H1 (cell line): ENCODE measurements around the gene SCN10A. TPM values are rescaled to one million over a fixed set of nuclear protein-coding genes. Genes with fewer than 3 reads are reported as not detected.

Experiments
- CTCF ChIA-PET: fragments of 300-600 bp; sonication (Branson Sonifier 250); formaldehyde crosslinking; loops from one replicate; lab custom pipeline; 2021; ENCODE audit not compliant: partially characterized antibody; lab: Charles Lee
- POLR2A ChIA-PET: fragments of 300-600 bp; sonication (Branson Sonifier 250); formaldehyde crosslinking; loops from one replicate; lab custom pipeline; 2021; ENCODE audit warnings: inconsistent platforms; ENCODE audit not compliant: partially characterized antibody; lab: Charles Lee
- DNase-seq, 2 experiments: peaks; one replicate each; pipeline versions ENCODE4 v3.0.0 to v3.0.0-alpha.2; 2010 to 2022; ENCODE audit warnings: low spot score in 2 of 2, low read depth in 1 of 2, mixed read lengths in 1 of 2
- FAIRE-seq: peaks from 2 replicates; lab custom pipeline; 2011; peaks lifted over from hg19 to GRCh38; lab: Jason Lieb, UNC
- H2AFZ ChIP-seq: 2 replicates; pipeline ENCODE4 v1.8.1; 2012; ENCODE audit warnings: low read length, inconsistent platforms
- H2AK5ac ChIP-seq: 2 replicates; pipeline ENCODE4 v1.6.1; 2013; ENCODE audit warnings: low read depth, low read length
- H2BK120ac ChIP-seq: replicated peaks from 2 replicates; pipeline ENCODE3; 2013; ENCODE audit warnings: low read depth, low read length, inconsistent platforms
- H2BK12ac ChIP-seq: 2 replicates; pipeline ENCODE4 v1.6.1; 2013; ENCODE audit warnings: low read depth, low read length
- H2BK15ac ChIP-seq: 2 replicates; pipeline ENCODE4 v1.6.1; 2013; ENCODE audit warnings: low read length
- H2BK20ac ChIP-seq: 2 replicates; pipeline ENCODE4 v1.6.1; 2013; ENCODE audit warnings: low read length
- H2BK5ac ChIP-seq: 2 replicates; pipeline ENCODE4 v1.6.1; 2013; ENCODE audit warnings: low read depth, low read length
- H3K14ac ChIP-seq: 2 replicates; pipeline ENCODE4 v1.6.1; 2013; ENCODE audit warnings: inconsistent platforms; ENCODE audit not compliant: insufficient read length
- H3K18ac ChIP-seq: 2 replicates; pipeline ENCODE4 v1.6.1; 2013; ENCODE audit warnings: low read length; ENCODE audit errors: extremely low read depth
- H3K23ac ChIP-seq: 2 replicates; pipeline ENCODE4 v1.6.1; 2013; ENCODE audit warnings: inconsistent platforms; ENCODE audit not compliant: insufficient read length
- H3K23me2 ChIP-seq: 2 replicates; pipeline ENCODE4 v1.6.1; 2013; ENCODE audit warnings: low read depth, low read length
- H3K27ac ChIP-seq: 2 replicates; pipeline ENCODE4 v1.6.1; 2011; ENCODE audit warnings: low read depth, low read length, inconsistent platforms
- H3K27me3 ChIP-seq, 4 experiments: replicated peaks in 1 of 4; 1 replicate in 1 of 4; 2 replicates in 3 of 4; pipeline versions ENCODE4 v1.6.1 to v1.8.1; 2011 to 2013; ENCODE audit warnings: low read length in 3 of 4, mild to moderate bottlenecking in 3 of 4, inconsistent platforms in 2 of 4, mixed read lengths in 2 of 4, moderate library complexity in 1 of 4; ENCODE audit not compliant: control insufficient read depth in 3 of 4, insufficient read depth in 3 of 4; ENCODE audit errors: extremely low read depth in 1 of 4
- H3K36me3 ChIP-seq, 4 experiments: 2 replicates each; pipeline versions ENCODE4 v1.6.1 to v1.8.1; 2011 to 2013; ENCODE audit warnings: mild to moderate bottlenecking in 4 of 4, low read length in 3 of 4, moderate library complexity in 2 of 4, control low read depth in 1 of 4, inconsistent platforms in 1 of 4; ENCODE audit not compliant: insufficient read depth in 4 of 4, control insufficient read depth in 2 of 4
- H3K4ac ChIP-seq: replicated peaks from 2 replicates; pipeline ENCODE3; 2013; ENCODE audit warnings: low read length, low read depth, mixed read lengths, inconsistent platforms; ENCODE audit not compliant: insufficient read length
- H3K4me1 ChIP-seq, 4 experiments: replicated peaks in 1 of 4; 1 replicate in 1 of 4; 2 replicates in 3 of 4; pipeline versions ENCODE4 v1.6.1 to v1.8.1; 2011 to 2013; ENCODE audit warnings: low read length in 3 of 4, inconsistent platforms in 2 of 4, mixed read lengths in 1 of 4; ENCODE audit not compliant: insufficient read depth in 4 of 4, control insufficient read depth in 3 of 4
- H3K4me2 ChIP-seq, 2 experiments: 2 replicates each; pipeline versions ENCODE4 v1.6.1 to v1.8.1; 2011 to 2013; ENCODE audit warnings: low read depth in 2 of 2, low read length in 2 of 2, control low read depth in 1 of 2, inconsistent platforms in 1 of 2, mild to moderate bottlenecking in 1 of 2; ENCODE audit not compliant: insufficient read depth in 1 of 2
- H3K4me3 ChIP-seq, 4 experiments: fragments of 200-600, 300-600 bp in 1 of 4; sonication (generic), shearing (Covaris generic), sonication (Bioruptor Twin) in 1 of 4; 2 replicates each; pipeline versions ENCODE4 v1.5.1 to v1.8.1; 2011 to 2016; ENCODE audit warnings: low read length in 4 of 4, low read depth in 3 of 4, control low read depth in 2 of 4, inconsistent platforms in 2 of 4, mild to moderate bottlenecking in 2 of 4, mixed read lengths in 1 of 4, moderate library complexity in 1 of 4; ENCODE audit not compliant: insufficient read depth in 2 of 4; ENCODE audit errors: extremely low read depth in 1 of 4
- H3K56ac ChIP-seq: replicated peaks from 2 replicates; pipeline ENCODE3; 2013; ENCODE audit warnings: low read depth, mild to moderate bottlenecking, mixed read lengths, low read length, inconsistent platforms; ENCODE audit not compliant: insufficient read length
- H3K79me1 ChIP-seq: 2 replicates; pipeline ENCODE4 v1.6.1; 2013; ENCODE audit warnings: low read depth, low read length, control low read depth
- H3K79me2 ChIP-seq, 2 experiments: 2 replicates each; pipeline versions ENCODE4 v1.6.1 to v1.8.1; 2012 to 2013; ENCODE audit warnings: low read length in 2 of 2, mild to moderate bottlenecking in 2 of 2, inconsistent platforms in 1 of 2; ENCODE audit not compliant: insufficient read depth in 2 of 2, control insufficient read depth in 1 of 2
- H3K9ac ChIP-seq, 4 experiments: replicated peaks in 1 of 4; 1 replicate in 1 of 4; 2 replicates in 3 of 4; pipeline versions ENCODE4 v1.6.1 to v1.8.1; 2011 to 2013; ENCODE audit warnings: low read depth in 3 of 4, low read length in 3 of 4, control low read depth in 2 of 4, mild to moderate bottlenecking in 2 of 4, moderate library complexity in 2 of 4, inconsistent platforms in 1 of 4; ENCODE audit errors: extremely low read depth in 1 of 4
- H3K9me3 ChIP-seq, 2 experiments: 2 replicates each; pipeline versions ENCODE4 v1.6.1 to v1.8.1; 2012 to 2013; ENCODE audit warnings: mild to moderate bottlenecking in 2 of 2, moderate library complexity in 2 of 2, control low read depth in 1 of 2, inconsistent platforms in 1 of 2, low read depth in 1 of 2, low read length in 1 of 2, mixed read lengths in 1 of 2; ENCODE audit not compliant: insufficient read depth in 2 of 2
- H4K20me1 ChIP-seq, 2 experiments: replicated peaks in 1 of 2; 2 replicates each; pipeline versions ENCODE3 to v1.8.1; 2011 to 2013; ENCODE audit warnings: inconsistent platforms in 2 of 2, low read length in 2 of 2, mild to moderate bottlenecking in 1 of 2; ENCODE audit not compliant: insufficient read depth in 2 of 2, control insufficient read depth in 1 of 2
- H4K5ac ChIP-seq: 2 replicates; pipeline ENCODE4 v1.6.1; 2013; ENCODE audit warnings: low read length, low read depth, mixed read lengths, inconsistent platforms; ENCODE audit not compliant: insufficient read length
- H4K8ac ChIP-seq: 2 replicates; pipeline ENCODE4 v1.8.0; 2013; ENCODE audit warnings: mild to moderate bottlenecking, moderate library complexity, low read length, inconsistent platforms; ENCODE audit not compliant: insufficient read depth; ENCODE audit errors: extremely low read depth
- H4K91ac ChIP-seq: replicated peaks from 2 replicates; pipeline ENCODE3; 2013; ENCODE audit warnings: low read length, mixed read lengths, inconsistent platforms; ENCODE audit not compliant: insufficient read length
- CHD1 ChIP-seq: IDR thresholded peaks from 2 replicates; pipeline ENCODE4 v1.6.1; 2012; ENCODE audit warnings: low read depth, low read length, improper control_type of control experiment
- HDAC2 ChIP-seq, 2 experiments: fragments of 300-600 bp in 1 of 2; sonication (generic) in 1 of 2; IDR thresholded peaks; 2 replicates each; pipeline ENCODE4 v1.6.1; 2011 to 2012; ENCODE audit warnings: low read depth in 2 of 2, low read length in 2 of 2, mild to moderate bottlenecking in 2 of 2, moderate library complexity in 2 of 2, borderline replicate concordance in 1 of 2, inconsistent platforms in 1 of 2
- HDAC6 ChIP-seq: IDR thresholded peaks from one replicate; pipeline ENCODE4 v1.7.1; 2012; ENCODE audit warnings: low read depth, mild to moderate bottlenecking, inconsistent platforms, low read length, moderate library complexity
- PHF8 ChIP-seq: fragments of 200-600 bp; sonication (generic); conservative IDR thresholded peaks from 2 replicates; pipeline ENCODE4 v1.7.1; 2012; ENCODE audit warnings: low read depth, mild to moderate bottlenecking, inconsistent platforms, low read length, moderate library complexity
- POLR2A ChIP-seq, 2 experiments: IDR thresholded peaks; 1 replicate in 1 of 2; 2 replicates in 1 of 2; pipeline ENCODE4 v1.6.1; 2011; ENCODE audit warnings: low read depth in 2 of 2, low read length in 2 of 2, mild to moderate bottlenecking in 2 of 2; ENCODE audit errors: control extremely low read depth in 1 of 2
- POU5F1 ChIP-seq: IDR thresholded peaks from 2 replicates; pipeline ENCODE4 v1.6.1; 2011; ENCODE audit warnings: low read depth, mild to moderate bottlenecking, low read length, moderate library complexity
- TAF1 ChIP-seq: IDR thresholded peaks from 2 replicates; pipeline ENCODE4 v1.6.1; 2011; ENCODE audit warnings: mild to moderate bottlenecking, low read depth, low read length
- WGBS, 2 experiments: shearing (Covaris generic) in 1 of 2; methylation state at CpG; one replicate each; pipeline versions ENCODE4 v1.1.6 to v1.1.7; 2013 to 2015; ENCODE audit warnings: low lambda C conversion rate in 2 of 2, mixed read lengths in 2 of 2, inconsistent platforms in 1 of 2, low coverage in 1 of 2, missing lambda C conversion rate in 1 of 2; ENCODE audit not compliant: insufficient replicate concordance in 2 of 2, insufficient coverage in 1 of 2, insufficient read length in 1 of 2; ENCODE audit errors: extremely low coverage in 1 of 2, missing lambda C conversion rate in 1 of 2; 5-methylcytosine and 5-hydroxymethylcytosine counted together
- polyA plus RNA-seq, 7 experiments: library from polyadenylated mRNA; depleted of rRNA in 3 of 7; stranded (reverse) in 5 of 7; unstranded in 2 of 7; fragments of >200 nt in 5 of 7; fragments of 200-250 nt in 2 of 7; gene quantifications; 1 replicate in 5 of 7; 2 replicates in 1 of 7; 4 replicates in 1 of 7; pipeline versions ENCODE4 v1.2.1 to v1.2.3, GENCODE V29; 2011 to 2013; ENCODE audit warnings: missing spikeins in 2 of 7, mixed read lengths in 2 of 7
- total RNA-seq: library from RNA; stranded (reverse); fragmentation: NEBNext Ultra II Directional; extraction: Animal tissue kit (Norgen Biotek cat#: 25700); gene quantifications from 2 replicates; pipeline ENCODE4 v1.2.1, GENCODE V29; 2021
- TF ChIP-seq, protein P1 (sequence below): IDR thresholded peaks from 2 replicates; pipeline ENCODE4 v1.6.1; 2011; ENCODE audit warnings: low read length, improper control_type of control experiment

SCN10A gene
- total and polyA plus RNA-seq, 2 of the 8 experiments (the other 6 are each of a cell fraction or from before 2014, with no cell fraction given) = not detected

- Histone ChIP-seq H3K14ac (no peak overlapping the region), H3K56ac (no peak overlapping the region), H4K8ac (no peak overlapping the region), H4K91ac (no peak overlapping the region), H3K23ac (no peak overlapping the region), H2AFZ (no peak overlapping the region), H2BK5ac (no peak overlapping the region), H2AK5ac (no peak overlapping the region), H2BK120ac (no peak overlapping the region), H4K20me1 (no peaks in the 10 kb centered on the region), H3K27me3 (no peaks in the 10 kb centered on the region), H3K36me3 (no peaks in the 10 kb centered on the region), H2BK20ac (no peak overlapping the region), H3K23me2 (no peaks in the 10 kb centered on the region), H3K79me2 (no peaks in the 10 kb centered on the region), H2BK12ac (no peak overlapping the region), H3K9me3 (peaks cover 4 to 7% of the 10 kb centered on the region in 2 experiments; a peak in 3 of 4 replicates), H3K4me1 (no peaks in the 10 kb centered on the region), H3K4me3 (no peak overlapping the region), H3K9ac (no peak overlapping the region), H3K4ac (no peak overlapping the region), H3K27ac (no peak overlapping the region), H3K18ac (no peak overlapping the region), H4K5ac (no peak overlapping the region), H2BK15ac (no peak overlapping the region), H3K79me1 (no peaks in the 10 kb centered on the region), H3K4me2 (no peak overlapping the region)
- DNase-seq (no peak), FAIRE-seq (no peak)
- no peak for TF ChIP-seq TAF1
- TF ChIP-seq HDAC2 (IDR thresholded peaks at IDR 0.05; ENCODE audit: borderline replicate concordance in 1 of 2, low read depth in 2 of 2, low read length in 2 of 2) = no peak
- TF ChIP-seq POLR2A (IDR thresholded peaks at IDR 0.05; ENCODE audit: control extremely low read depth in 1 of 2, low read depth in 2 of 2, low read length in 2 of 2) = no peak
- no peak for TF ChIP-seq HDAC6
- no peak for TF ChIP-seq POU5F1
- TF ChIP-seq, protein P1, sequence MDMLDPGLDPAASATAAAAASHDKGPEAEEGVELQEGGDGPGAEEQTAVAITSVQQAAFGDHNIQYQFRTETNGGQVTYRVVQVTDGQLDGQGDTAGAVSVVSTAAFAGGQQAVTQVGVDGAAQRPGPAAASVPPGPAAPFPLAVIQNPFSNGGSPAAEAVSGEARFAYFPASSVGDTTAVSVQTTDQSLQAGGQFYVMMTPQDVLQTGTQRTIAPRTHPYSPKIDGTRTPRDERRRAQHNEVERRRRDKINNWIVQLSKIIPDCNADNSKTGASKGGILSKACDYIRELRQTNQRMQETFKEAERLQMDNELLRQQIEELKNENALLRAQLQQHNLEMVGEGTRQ = no peak
- TF ChIP-seq PHF8 = no peak
- no peak for TF ChIP-seq CHD1
- CTCF ChIA-PET = interaction anchor here (1.2 to 4.2 kb wide), 3 partner anchors 13 to 212 kb away, joined by 3 to 18 read pairs (median 3); no protein-coding TSS in a partner anchor
- POLR2A ChIA-PET = no interaction called here
- 68% methylated on average over 3 of the region's 3 CpGs; no CpG with 5 or more reads in 1 of the 2 experiments for WGBS, 2 experiments
Observed at GRCh38 chr3:38758557-38758956, 57.5 kb downstream of the SCN10A start.
